Duodenal mucosa (tissue), 2 donors: ENCODE results near the gene SETBP1.
"Not testable (repeated sequence)": the region's sequence is repeated elsewhere in the genome, so short reads cannot be mapped to it uniquely, and the experiment has no call there.

Source experiments
- H3K27ac ChIP-seq: one replicate; pipeline ENCODE4 v1.7.0; 2013; ENCODE audit warnings: low read depth, low read length
- H3K27me3 ChIP-seq, 2 donors: one replicate each; pipeline ENCODE4 v1.7.0; 2013; ENCODE audit warnings: low read length in 2 of 2, control low read depth in 1 of 2; ENCODE audit not compliant: insufficient read depth in 2 of 2, control insufficient read depth in 1 of 2
- H3K36me3 ChIP-seq, 2 donors: one replicate each; pipeline ENCODE4 v1.7.0; 2013; ENCODE audit warnings: low read length in 2 of 2, control low read depth in 1 of 2; ENCODE audit not compliant: insufficient read depth in 2 of 2, control insufficient read depth in 1 of 2
- H3K4me1 ChIP-seq, 2 donors: one replicate each; pipeline ENCODE4 v1.7.0; 2013; ENCODE audit warnings: low read length in 2 of 2, control low read depth in 1 of 2; ENCODE audit not compliant: insufficient read depth in 2 of 2, control insufficient read depth in 1 of 2
- H3K4me3 ChIP-seq, 2 donors: one replicate each; pipeline ENCODE4 v1.7.0; 2013; ENCODE audit warnings: low read length in 2 of 2, low read depth in 1 of 2
- H3K9ac ChIP-seq, 2 donors: one replicate each; pipeline ENCODE4 v1.7.0; 2013; ENCODE audit warnings: low read length in 2 of 2, low read depth in 1 of 2
- H3K9me3 ChIP-seq, 2 donors: one replicate each; pipeline ENCODE4 v1.7.0; 2013; ENCODE audit warnings: low read length in 2 of 2, control low read depth in 1 of 2; ENCODE audit not compliant: control insufficient read depth in 1 of 2

SETBP1 gene

GRCh38 chr18:44714376-44714775, 33.7 kb downstream of the SETBP1 start:
- Histone ChIP-seq H3K36me3 (peaks cover 0 to 5% of the 10 kb centered on the region in 2 donors), H3K27me3 (no peaks in the 10 kb centered on the region), H3K9ac (no peak overlapping the region), H3K4me3 (no peak overlapping the region), H3K9me3 (no peaks in the 10 kb centered on the region), H3K4me1 (peaks cover 2 to 7% of the 10 kb centered on the region in 2 donors), H3K27ac (no peak overlapping the region)

GRCh38 chr18:44715245-44715644, 34.6 kb downstream of the SETBP1 start:
- Histone ChIP-seq H3K27ac (no peak overlapping the region), H3K4me1 (peaks cover 0 to 3% of the 10 kb centered on the region in 2 donors), H3K36me3 (peaks cover 0 to 5% of the 10 kb centered on the region in 2 donors), H3K4me3 (no peak overlapping the region), H3K27me3 (no peaks in the 10 kb centered on the region), H3K9ac (no peak overlapping the region), H3K9me3 (no peaks in the 10 kb centered on the region)

- Histone ChIP-seq H3K4me3 (no peak overlapping the region), H3K27ac (no peak overlapping the region), H3K9ac (no peak overlapping the region), H3K4me1 (peaks cover 0 to 3% of the 10 kb centered on the region in 2 donors), H3K36me3 (peaks cover 0 to 5% of the 10 kb centered on the region in 2 donors), H3K9me3 (no peaks in the 10 kb centered on the region), H3K27me3 (no peaks in the 10 kb centered on the region)
Observed at GRCh38 chr18:44715842-44716241, 35.2 kb downstream of the SETBP1 start.

- H3K27me3 ChIP-seq = no peaks in the 10 kb centered on the region
- peaks cover 0 to 5% of the 10 kb centered on the region in 2 donors for H3K36me3 ChIP-seq
- H3K4me3 ChIP-seq = no peak overlapping the region
- H3K4me1 ChIP-seq = peaks cover 0 to 3% of the 10 kb centered on the region in 2 donors
- H3K27ac ChIP-seq = no peak overlapping the region
- H3K9ac ChIP-seq = no peak overlapping the region
- no peaks in the 10 kb centered on the region for H3K9me3 ChIP-seq
Observed at GRCh38 chr18:44716697-44717163, 36.0 kb downstream of the SETBP1 start.

GRCh38 chr18:44719519-44720060, 38.9 kb downstream of the SETBP1 start:
- H3K27me3 ChIP-seq = no peaks in the 10 kb centered on the region
- H3K27ac ChIP-seq = no peak overlapping the region
- H3K4me1 ChIP-seq = peaks cover 12 to 17% of the 10 kb centered on the region in 2 donors
- H3K9me3 ChIP-seq = no peaks in the 10 kb centered on the region
- H3K4me3 ChIP-seq = no peak overlapping the region
- H3K36me3 ChIP-seq = no peaks in the 10 kb centered on the region
- no peak overlapping the region for H3K9ac ChIP-seq

- H3K4me1 ChIP-seq = peaks cover 30 to 33% of the 10 kb centered on the region in 2 donors
Observed at GRCh38 chr18:44721748-44722147, 41.1 kb downstream of the SETBP1 start.

GRCh38 chr18:44723411-44723810, 42.7 kb downstream of the SETBP1 start:
- no peaks in the 10 kb centered on the region for H3K9me3 ChIP-seq
- no peak overlapping the region for H3K4me3 ChIP-seq
- peaks cover 36 to 40% of the 10 kb centered on the region in 2 donors for H3K4me1 ChIP-seq
- H3K9ac ChIP-seq = no peak overlapping the region
- H3K27ac ChIP-seq = no peak overlapping the region
- no peaks in the 10 kb centered on the region for H3K36me3 ChIP-seq
- H3K27me3 ChIP-seq = no peaks in the 10 kb centered on the region

More at GRCh38 chr18:44721748-44722147, 41.1 kb downstream of the SETBP1 start:
- not testable (repeated sequence) for H3K27ac ChIP-seq, H3K27me3 ChIP-seq, H3K4me3 ChIP-seq, H3K9ac ChIP-seq, H3K36me3 ChIP-seq, H3K9me3 ChIP-seq

- Histone ChIP-seq H3K9me3 (no peaks in the 10 kb centered on the region), H3K36me3 (no peaks in the 10 kb centered on the region), H3K4me3 (no peak overlapping the region), H3K4me1 (peaks cover 39 to 41% of the 10 kb centered on the region in 2 donors), H3K27me3 (no peaks in the 10 kb centered on the region), H3K9ac (no peak overlapping the region), H3K27ac (no peak overlapping the region)
Observed at GRCh38 chr18:44724105-44724778, 43.6 kb downstream of the SETBP1 start.

GRCh38 chr18:44725300-44726058, 44.8 kb downstream of the SETBP1 start:
- peak overlapping the region; percentile 6 for H3K27ac ChIP-seq
- H3K36me3 ChIP-seq = no peaks in the 10 kb centered on the region
- H3K4me3 ChIP-seq = peak overlapping the region in 1 of 2 donors; percentile 6
- no peaks in the 10 kb centered on the region for H3K9me3 ChIP-seq
- H3K9ac ChIP-seq = peak overlapping the region in 1 of 2 donors; percentile 4
- H3K4me1 ChIP-seq = peaks cover 44 to 46% of the 10 kb centered on the region in 2 donors
- no peaks in the 10 kb centered on the region for H3K27me3 ChIP-seq

GRCh38 chr18:44726059-44726421, 45.4 kb downstream of the SETBP1 start:
- Histone ChIP-seq H3K27me3 (no peaks in the 10 kb centered on the region), H3K4me1 (peaks cover 44 to 47% of the 10 kb centered on the region in 2 donors), H3K27ac (no peak overlapping the region)

More at GRCh38 chr18:44726059-44726421, 45.4 kb downstream of the SETBP1 start:
- Histone ChIP-seq H3K4me3 (peak overlapping the region in 1 of 2 donors; percentile 6), H3K9ac (no peak overlapping the region), H3K9me3 (no peaks in the 10 kb centered on the region), H3K36me3 (no peaks in the 10 kb centered on the region)
